Adrenal gland (tissue), 12 donors: ENCODE results near the gene PCSK4. TPM values are rescaled to one million over a fixed set of nuclear protein-coding genes. Genes with fewer than 3 reads are reported as not detected.
A peak's percentile ranks its signal among the peaks of the same experiment; 100 is the strongest.

Source experiments
- DNase-seq, 7 donors: peaks; one replicate each; pipeline ENCODE4 v3.0.0-alpha.2; 2019 to 2020
- H3K27ac ChIP-seq, 5 donors: fragments of 200-600 bp; sonication (generic) in 4 of 5; 1 replicate in 3 of 5; 2 replicates in 2 of 5; pipeline versions ENCODE4 v1.5.1 to v1.8.0; 2016 to 2020; ENCODE audit warnings: mild to moderate bottlenecking in 1 of 5
- H3K27me3 ChIP-seq: fragments of 200-600 bp; 2 replicates; pipeline ENCODE4 v1.8.0; 2021
- H3K36me3 ChIP-seq, 2 donors: fragments of 200-600 bp; replicated peaks in 1 of 2; 1 replicate in 1 of 2; 2 replicates in 1 of 2; pipeline versions ENCODE4 v1.5.1 to v1.8.0; 2018 to 2022
- H3K4me1 ChIP-seq, 2 donors: fragments of 200-600 bp; replicated peaks in 1 of 2; 1 replicate in 1 of 2; 2 replicates in 1 of 2; pipeline versions ENCODE4 v1.5.1 to v1.8.0; 2018 to 2021
- H3K4me3 ChIP-seq, 4 donors: fragments of 200-600 bp; sonication (generic) in 3 of 4; one replicate each; pipeline ENCODE4 v1.5.1; 2016 to 2018
- H3K9me3 ChIP-seq, 3 donors: fragments of 200-600 bp; sonication (generic) in 1 of 3; replicated peaks in 1 of 3; 1 replicate in 2 of 3; 2 replicates in 1 of 3; pipeline versions ENCODE4 v1.5.1 to v1.8.0; 2016 to 2021
- POLR2A ChIP-seq, 2 donors: fragments of 450-650 bp; IDR thresholded peaks; one replicate each; pipeline ENCODE4 v1.6.1; 2017; ENCODE audit warnings: antibody characterized with exemption in 2 of 2, mild to moderate bottlenecking in 2 of 2, moderate library complexity in 1 of 2
- WGBS, 4 donors: extraction: QIAGEN DNeasy Blood & Tissue Kit in 2 of 4; methylation state at CpG; one replicate each; pipeline versions ENCODE4 v1.1.5 to v1.1.7; 2013 to 2017; 5-methylcytosine and 5-hydroxymethylcytosine counted together
- intact Hi-C, 2 donors: fragments of 100-400 bp; cut with DNase I; formaldehyde crosslinking; loops; one replicate each; pipeline versions ENCODE4 v1.14.1 to v1.15.0; 2022 to 2023
- polyA plus RNA-seq, 3 donors: library from polyadenylated mRNA; stranded (reverse); fragments of 200-250 nt in 2 of 3; fragments of 350-450 nt in 1 of 3; fragmentation: Illumina TruSeq in 1 of 3; extraction: RNeasy Lipid Tissue Mini Kit (QIAGEN cat#74804) in 1 of 3; gene quantifications; one replicate each; pipeline ENCODE4 v1.2.3, GENCODE V29; 2013 to 2014
- total RNA-seq, 9 donors: library from RNA; depleted of rRNA in 4 of 9; stranded (reverse); fragments of >200 nt in 4 of 9; fragments of 120-200 nt in 1 of 9; fragmentation: NEBNext Ultra II Directional in 1 of 9; extraction: Animal tissue kit (Norgen Biotek cat#: 25700) in 1 of 9; gene quantifications; one replicate each; pipeline versions ENCODE4 v1.1.0 to v1.2.4, GENCODE V29; 2013 to 2023
- TF ChIP-seq, protein P1 (sequence below), 6 experiments: fragments of 450-650 bp in 4 of 6; fragments of 200-600 bp in 2 of 6; sonication (generic) in 1 of 6; IDR thresholded peaks; 1 replicate in 5 of 6; 2 replicates in 1 of 6; pipeline versions ENCODE4 v1.5.1 to v1.8.0; 2016 to 2021; ENCODE audit warnings: antibody characterized with exemption in 6 of 6, mild to moderate bottlenecking in 2 of 6, moderate library complexity in 1 of 6
- donor health status: healthy with polysubstance abuse.
- donor health status: Bipolar disorder and iron deficiency.
- donor health status: DM: yes; HTN: yes; CAD: no.
- donor health status: DM: no; HTN: no; CAD: no.
- donor health status: DM: no; HTN: no; CAD: no.
- donor health status: DM: yes; HTN: yes; CAD: no.

PCSK4 gene
- total and polyA plus RNA-seq, 12 donors, result 1.2 to 29.7 (median 4.8) TPM

DNA sequence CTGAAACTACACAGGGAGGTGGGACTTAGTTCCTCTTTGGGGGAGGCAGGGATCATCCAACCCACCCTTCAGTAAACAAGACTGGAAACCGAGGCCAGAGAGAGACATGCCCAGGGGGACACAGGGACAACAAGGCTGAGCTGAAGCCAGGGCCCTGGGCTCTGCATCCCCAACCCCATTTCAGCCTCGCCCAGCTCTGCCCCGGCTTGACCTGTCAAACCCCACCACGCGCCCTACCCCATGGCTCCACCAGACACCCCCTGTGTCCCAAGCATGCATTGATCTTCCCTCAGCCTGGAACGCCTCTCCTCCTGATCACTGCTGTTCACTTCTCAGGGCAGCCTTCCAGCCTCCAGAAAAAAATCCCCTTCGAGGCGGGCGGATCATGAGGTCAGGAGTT is 42.2 kb downstream of the PCSK4 start:
- TF ChIP-seq POLR2A (IDR thresholded peaks at IDR 0.05), result no peak
- TF ChIP-seq, protein P1, sequence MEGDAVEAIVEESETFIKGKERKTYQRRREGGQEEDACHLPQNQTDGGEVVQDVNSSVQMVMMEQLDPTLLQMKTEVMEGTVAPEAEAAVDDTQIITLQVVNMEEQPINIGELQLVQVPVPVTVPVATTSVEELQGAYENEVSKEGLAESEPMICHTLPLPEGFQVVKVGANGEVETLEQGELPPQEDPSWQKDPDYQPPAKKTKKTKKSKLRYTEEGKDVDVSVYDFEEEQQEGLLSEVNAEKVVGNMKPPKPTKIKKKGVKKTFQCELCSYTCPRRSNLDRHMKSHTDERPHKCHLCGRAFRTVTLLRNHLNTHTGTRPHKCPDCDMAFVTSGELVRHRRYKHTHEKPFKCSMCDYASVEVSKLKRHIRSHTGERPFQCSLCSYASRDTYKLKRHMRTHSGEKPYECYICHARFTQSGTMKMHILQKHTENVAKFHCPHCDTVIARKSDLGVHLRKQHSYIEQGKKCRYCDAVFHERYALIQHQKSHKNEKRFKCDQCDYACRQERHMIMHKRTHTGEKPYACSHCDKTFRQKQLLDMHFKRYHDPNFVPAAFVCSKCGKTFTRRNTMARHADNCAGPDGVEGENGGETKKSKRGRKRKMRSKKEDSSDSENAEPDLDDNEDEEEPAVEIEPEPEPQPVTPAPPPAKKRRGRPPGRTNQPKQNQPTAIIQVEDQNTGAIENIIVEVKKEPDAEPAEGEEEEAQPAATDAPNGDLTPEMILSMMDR (IDR thresholded peaks at IDR 0.05), result no peak
- intact Hi-C loops, result loop anchor here in 1 of 2 donors (10.0 kb wide), 1 partner anchor 133 kb away; no protein-coding TSS in a partner anchor
- H3K27ac ChIP-seq, result no peak overlapping the region
- peaks cover 5 to 26% of the 10 kb centered on the region in 2 donors for H3K4me1 ChIP-seq
- 84 to 90% (median 86%) methylated on average over 7 to 9 of the region's 9 CpGs for WGBS, 4 donors
- no peaks in the 10 kb centered on the region for H3K36me3 ChIP-seq
- no peak for DNase-seq
- peaks cover 64% of the 10 kb centered on the region for H3K27me3 ChIP-seq
- no peaks in the 10 kb centered on the region for H3K9me3 ChIP-seq
- no peak overlapping the region for H3K4me3 ChIP-seq

DNA sequence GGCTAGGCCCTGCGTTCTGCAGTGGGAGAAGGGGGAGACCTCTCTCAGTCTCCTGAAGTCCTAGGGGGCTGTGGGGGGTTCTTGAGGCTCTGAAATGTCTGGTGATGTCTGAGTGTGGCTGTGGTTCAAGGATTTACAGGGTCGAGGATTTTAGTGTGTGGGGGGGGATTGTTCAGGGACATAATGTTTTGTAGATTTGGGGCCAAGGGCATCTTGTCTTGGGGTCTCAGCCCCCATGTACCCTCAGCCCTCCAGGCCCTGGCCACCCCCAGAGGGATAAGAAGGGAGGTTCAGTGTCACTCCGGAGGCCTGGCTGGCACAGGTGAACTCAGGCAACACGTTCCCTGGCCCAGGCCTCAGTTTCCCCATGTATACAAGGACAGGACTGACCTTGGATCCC is 42.6 kb downstream of the PCSK4 start:
- no peak for TF ChIP-seq POLR2A (IDR thresholded peaks at IDR 0.05)
- TF ChIP-seq, protein P1 (IDR thresholded peaks at IDR 0.05), result no peak
- no peak for DNase-seq
- Histone ChIP-seq H3K4me1 (peaks cover 5 to 26% of the 10 kb centered on the region in 2 donors), H3K36me3 (peaks cover 0 to 4% of the 10 kb centered on the region in 2 donors), H3K27me3 (peaks cover 59% of the 10 kb centered on the region), H3K27ac (no peak overlapping the region), H3K9me3 (no peaks in the 10 kb centered on the region), H3K4me3 (no peak overlapping the region)
- WGBS, 4 donors, result 0 to 22% (median 20%) methylated on average over 2 to 4 of the region's 4 CpGs
- intact Hi-C loops, result loop anchor here in 1 of 2 donors (10.0 kb wide), 1 partner anchor 133 kb away; no protein-coding TSS in a partner anchor

DNA sequence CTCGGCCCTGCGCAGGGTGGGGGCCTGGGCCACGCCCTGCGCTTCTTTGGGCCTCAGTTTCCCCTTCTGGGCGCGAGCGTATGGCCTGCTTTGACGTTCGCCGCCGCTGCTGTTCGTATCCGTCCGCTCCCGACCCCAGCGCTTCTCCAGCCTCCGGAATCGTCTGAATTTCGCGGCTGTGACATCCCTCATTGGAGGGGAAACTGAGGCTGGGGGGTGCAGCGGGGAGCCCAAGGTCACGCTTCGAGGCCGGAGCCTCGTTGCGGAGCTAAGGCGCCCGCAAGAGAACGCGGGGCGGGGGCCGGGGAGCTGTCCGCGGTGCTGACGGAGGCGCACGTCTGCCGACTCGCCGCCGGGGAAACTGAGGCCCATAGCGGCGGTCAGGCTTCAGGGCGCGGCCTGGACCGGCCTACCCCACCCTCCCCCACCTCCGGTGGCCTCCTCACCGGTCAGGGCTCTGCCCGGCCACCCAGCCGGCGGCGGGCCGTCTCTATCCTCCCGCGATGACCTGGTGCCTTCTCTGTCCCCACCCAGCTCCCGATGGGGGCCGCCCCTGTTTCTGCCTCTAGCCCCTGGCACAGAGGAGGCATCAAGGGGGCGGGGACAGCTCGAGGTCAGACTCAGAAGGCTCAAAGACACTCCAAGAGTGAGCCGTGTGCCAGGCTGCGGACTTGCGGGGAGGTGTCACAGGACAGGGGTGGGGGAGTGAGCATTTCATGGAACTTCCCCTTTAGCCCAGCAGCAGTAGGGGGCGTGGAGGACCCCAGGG is 43.3 kb downstream of the PCSK4 start:
- TF ChIP-seq, protein P1 (IDR thresholded peaks at IDR 0.05), result no peak
- no peak for TF ChIP-seq POLR2A (IDR thresholded peaks at IDR 0.05)
- Histone ChIP-seq H3K27me3 (peaks cover 54% of the 10 kb centered on the region), H3K4me1 (peaks cover 5 to 26% of the 10 kb centered on the region in 2 donors), H3K27ac (peak overlapping the region in 1 of 5 donors; percentile 22), H3K36me3 (peaks cover 0 to 9% of the 10 kb centered on the region in 2 donors), H3K9me3 (no peaks in the 10 kb centered on the region), H3K4me3 (no peak overlapping the region)
- DNase-seq, result no peak
- intact Hi-C loops, result loop anchor here in 1 of 2 donors (10.0 kb wide), 1 partner anchor 132 kb away; no protein-coding TSS in a partner anchor
- WGBS, 4 donors, result 3 to 6% (median 5%) methylated on average over 6 to 63 of the region's 63 CpGs

DNA sequence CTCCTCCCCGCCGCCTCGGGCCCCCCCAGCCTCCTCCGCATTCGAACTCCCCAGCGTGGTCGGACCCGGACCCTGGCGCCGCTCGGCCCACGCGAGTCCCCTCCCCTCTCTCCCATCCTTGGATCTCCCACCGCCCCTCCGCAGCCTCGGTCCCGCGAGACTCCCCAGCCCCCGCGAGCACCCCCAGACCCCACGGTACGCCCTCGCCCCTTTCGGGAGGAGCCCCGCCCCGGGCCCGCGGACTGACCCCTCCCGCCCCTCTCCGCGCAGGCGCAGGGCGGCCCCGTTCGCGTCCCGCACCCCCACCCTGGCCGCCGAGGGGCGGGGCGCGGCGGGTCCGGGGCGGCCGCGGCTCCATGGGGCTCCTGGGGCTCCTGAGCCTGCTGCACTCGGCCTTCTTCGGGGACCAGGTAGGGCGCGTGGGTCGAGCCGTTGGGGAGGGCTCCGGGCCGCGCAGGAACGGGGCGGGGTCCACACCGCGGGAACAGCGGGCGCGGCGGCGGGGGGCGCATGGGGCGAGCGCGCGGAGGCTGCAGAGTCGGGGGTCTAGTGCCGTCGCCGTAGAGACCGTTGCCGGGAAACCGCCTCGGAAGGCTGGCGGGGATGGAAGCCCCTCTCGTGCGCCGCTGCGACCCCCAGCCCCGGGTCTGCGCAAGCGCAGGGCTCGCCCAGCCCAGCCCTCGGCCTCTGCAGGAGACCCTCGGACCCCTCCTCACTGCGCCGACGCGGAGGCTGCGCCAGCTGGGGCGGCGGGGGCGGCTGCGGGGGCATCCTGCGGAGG is 44.0 kb downstream of the PCSK4 start:
- Histone ChIP-seq H3K36me3 (peaks cover 0 to 17% of the 10 kb centered on the region in 2 donors), H3K27ac (peak overlapping the region in 1 of 5 donors; percentile 22), H3K9me3 (no peaks in the 10 kb centered on the region), H3K4me3 (peak overlapping the region in 1 of 4 donors; percentile 32), H3K27me3 (peaks cover 48% of the 10 kb centered on the region), H3K4me1 (peaks cover 5 to 26% of the 10 kb centered on the region in 2 donors)
- no peak for DNase-seq
- intact Hi-C loops, result loop anchor here in 1 of 2 donors (10.0 kb wide), 1 partner anchor 131 kb away; no protein-coding TSS in a partner anchor
- 0 to 2% (median 2%) methylated on average over 3 to 99 of the region's 99 CpGs; no CpG with 5 or more reads in 1 of the 4 donors for WGBS, 4 donors
- no peak for TF ChIP-seq POLR2A (IDR thresholded peaks at IDR 0.05)
- TF ChIP-seq, protein P1 (IDR thresholded peaks at IDR 0.05), result no peak
